HG03097 (cell line): ENCODE measurements around the gene UNC80.

ENCODE experiments used
- ATAC-seq: cut with Tn5 transposase; IDR thresholded peaks from one replicate; pipeline ENCODE4 v1.9.1; 2021; ENCODE audit not compliant: unreplicated experiment, low FRiP score

The UNC80 gene

GRCh38 chr2:210004881-210005280, 233.2 kb downstream of the UNC80 start:
- ATAC-seq: no peak

- no peak for ATAC-seq
These were observed 236.3 kb downstream of the UNC80 start for GRCh38 chr2:210007895-210008294.

GRCh38 chr2:210009126-210009525, 237.5 kb downstream of the UNC80 start:
- no peak for ATAC-seq

GRCh38 chr2:210009896-210010295, 238.3 kb downstream of the UNC80 start:
- ATAC-seq: no peak

- no peak for ATAC-seq
These were observed 248.5 kb downstream of the UNC80 start for GRCh38 chr2:210020138-210020537.

DNA sequence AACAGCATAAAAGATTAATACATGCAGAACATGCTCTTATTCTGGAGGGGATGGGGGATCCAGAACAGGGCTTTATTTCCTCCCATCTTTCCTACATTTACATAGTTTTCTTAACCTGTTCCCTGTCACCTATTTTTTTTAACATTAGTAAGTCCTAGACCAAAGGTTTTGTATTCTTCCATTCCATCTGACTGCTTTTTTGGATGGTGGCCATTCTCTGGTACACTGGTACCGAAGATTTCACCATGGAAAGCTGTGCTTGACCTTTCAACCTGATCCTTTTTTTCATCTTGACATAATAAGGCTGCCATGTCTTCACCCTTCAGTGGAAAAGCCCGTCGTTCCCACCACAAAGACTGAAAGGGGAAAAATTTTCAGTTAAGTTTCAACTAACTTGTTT, 251.2 kb downstream of the UNC80 start:
- ATAC-seq: no peak

DNA sequence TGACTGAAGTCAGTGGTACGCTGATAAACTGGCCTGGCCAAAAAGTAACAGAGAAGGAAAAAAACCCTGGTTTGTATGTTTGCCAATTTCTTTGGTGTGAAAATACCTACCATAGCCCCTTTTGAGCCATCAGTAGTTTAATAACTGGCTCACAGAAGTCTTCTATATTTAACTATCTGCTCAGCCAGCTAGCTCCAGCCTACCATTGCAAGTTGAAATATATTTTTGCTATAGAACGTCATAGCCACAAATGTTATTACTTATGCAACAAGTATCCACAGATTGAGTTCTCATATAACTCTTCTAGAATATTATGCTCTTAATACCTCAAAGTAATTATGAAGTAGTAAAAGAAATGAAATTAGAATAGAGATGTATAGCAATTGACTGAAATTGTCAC, 256.0 kb downstream of the UNC80 start:
- ATAC-seq: no peak

- ATAC-seq: no peak
These were observed 256.5 kb downstream of the UNC80 start for GRCh38 chr2:210028178-210028577.

DNA sequence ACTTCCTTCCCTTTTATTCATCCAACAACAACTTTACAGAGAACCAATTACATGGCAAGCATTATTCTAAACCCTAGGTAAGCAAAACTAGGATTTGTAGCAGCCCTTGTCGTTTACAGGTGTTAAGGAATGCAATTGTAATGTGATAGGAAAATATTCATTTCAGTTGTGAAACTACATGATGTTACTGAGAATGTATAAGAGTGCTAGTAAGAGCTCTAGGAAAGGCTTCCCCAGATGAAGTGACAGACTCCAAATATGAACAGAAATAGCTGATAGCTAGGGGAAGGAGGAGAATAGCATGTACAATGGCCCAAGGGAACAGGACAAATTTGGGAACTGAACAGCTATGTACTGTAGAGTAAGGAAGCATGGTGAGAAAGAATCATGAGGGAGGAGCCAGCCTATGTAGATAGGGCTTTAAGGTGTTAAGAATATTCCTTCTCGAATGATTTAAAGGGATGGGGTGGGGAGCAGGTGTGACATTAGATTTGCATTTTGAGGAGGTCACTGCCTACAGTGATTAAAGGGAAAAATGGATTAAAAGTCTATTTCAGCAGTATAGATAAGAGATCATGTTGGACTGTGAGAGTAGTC, 262.6 kb downstream of the UNC80 start:
- no peak for ATAC-seq

DNA sequence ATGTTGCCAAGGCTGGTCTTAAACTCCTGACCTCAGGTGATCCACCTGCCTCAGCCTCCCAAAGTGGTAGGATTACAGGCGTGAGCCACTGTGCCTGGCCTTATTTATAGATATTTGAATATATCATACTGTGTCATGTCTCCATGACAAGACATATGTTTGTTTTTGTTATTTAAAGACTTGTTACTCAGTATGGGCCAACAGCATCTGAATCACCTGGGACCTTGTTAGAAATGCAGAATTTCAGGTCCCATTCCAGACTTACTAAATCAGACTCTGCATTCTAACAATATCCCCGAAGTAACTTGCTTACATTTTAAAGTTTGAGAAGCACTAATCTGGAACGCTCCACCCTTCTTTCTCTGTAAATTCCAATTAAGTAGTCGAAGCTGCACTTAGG, 264.0 kb downstream of the UNC80 start:
- no peak for ATAC-seq

GRCh38 chr2:210038078-210038477, 266.4 kb downstream of the UNC80 start:
- ATAC-seq: no peak

DNA sequence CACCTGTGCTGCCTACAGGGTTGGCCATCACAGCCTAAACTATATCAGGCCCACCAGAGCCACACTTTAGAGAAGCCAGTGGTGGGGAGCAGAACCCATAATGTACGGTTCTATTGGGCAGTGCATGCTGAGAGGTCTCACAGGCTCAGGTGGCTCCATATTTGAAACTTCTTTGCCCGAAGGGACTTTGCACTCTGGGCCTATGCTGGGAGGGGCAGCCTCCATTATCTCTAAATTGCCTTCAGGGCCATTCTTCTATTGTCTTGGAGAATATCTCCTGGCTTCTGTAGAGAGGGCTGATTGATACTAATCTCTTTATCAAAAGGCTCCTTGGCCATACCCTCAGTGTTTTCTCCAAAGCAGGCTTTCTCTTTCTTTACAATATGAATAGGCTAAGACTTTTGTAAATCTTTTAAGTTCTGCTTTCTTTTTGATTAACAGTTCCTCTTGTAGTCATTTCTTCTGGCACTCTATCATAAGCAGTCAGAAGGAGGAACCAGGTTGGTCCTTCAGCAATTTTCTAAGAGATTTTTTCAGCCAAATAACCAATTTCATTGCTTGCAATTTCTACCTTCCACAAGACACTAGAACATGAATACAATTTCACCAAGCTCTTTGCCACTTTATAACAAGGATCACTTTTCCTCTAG, 275.3 kb downstream of the UNC80 start:
- no peak for ATAC-seq
